K562 (cell line): Measurements from ENCODE around the gene TMTC2. TPM values are rescaled to one million over a fixed set of nuclear protein-coding genes. Genes with fewer than 3 reads are reported as not detected.

ENCODE experiments used
- ATAC-seq: fragments of 200-7000 bp; cut with Tn5 transposase; 3 replicates; pipeline ENCODE4 v1.9.1; 2020; ENCODE audit warnings: moderate library complexity
- BruUV-seq: library from RNA; stranded (reverse); fragments of 400-500 nt; replicated peaks from 2 replicates; lab custom pipeline; 2021; lab: Mats Ljungman, UMichigan
- CTCF ChIA-PET: fragments of 300-600 bp; formaldehyde crosslinking; extraction: SDS; loops from one replicate; lab custom pipeline; 2021; ENCODE audit warnings: low intra/inter-chr PET ratio; lab: Yijun Ruan, JAX
- POLR2A ChIA-PET: fragments of 300-600, 350-650 bp; sonication (Branson Sonifier 250); formaldehyde crosslinking; extraction: SDS; loops from one replicate; lab custom pipeline; 2021; ENCODE audit warnings: antibody characterized with exemption, inconsistent platforms; lab: Yijun Ruan, JAX
- DNase-seq, 4 experiments: peaks; one replicate each; pipeline versions ENCODE4 v3.0.0 to v3.0.0-alpha.2; 2011 to 2018; ENCODE audit warnings: low spot score in 3 of 4, mixed read lengths in 3 of 4; ENCODE audit errors: extremely low read depth in 1 of 4
- FAIRE-seq: peaks from 2 replicates; lab custom pipeline; 2011; peaks lifted over from hg19 to GRCh38; lab: Jason Lieb, UNC
- H2AFZ ChIP-seq: 2 replicates; pipeline ENCODE4 v1.6.0; 2011; ENCODE audit warnings: low read depth, low read length, control low read depth, inconsistent platforms
- H3K27ac ChIP-seq: fragments of 200-600 bp; 3 replicates; pipeline ENCODE4 v1.8.0; 2011; ENCODE audit warnings: low read depth, mild to moderate bottlenecking, control low read depth, inconsistent platforms, low read length, moderate library complexity, mixed read lengths; ENCODE audit errors: extremely low read depth
- H3K27me3 ChIP-seq, 2 experiments: fragments of 300-600 bp in 1 of 2; 2 replicates in 1 of 2; 3 replicates in 1 of 2; pipeline versions ENCODE4 v1.6.0 to v1.8.0; 2011; ENCODE audit warnings: inconsistent platforms in 2 of 2, low read length in 2 of 2, mild to moderate bottlenecking in 1 of 2, mixed read lengths in 1 of 2, moderate library complexity in 1 of 2; ENCODE audit not compliant: control insufficient read depth in 2 of 2, insufficient read depth in 2 of 2
- H3K36me3 ChIP-seq: fragments of 300-600 bp; 3 replicates; pipeline ENCODE4 v1.8.0; 2011; ENCODE audit warnings: mild to moderate bottlenecking, low read length, inconsistent platforms; ENCODE audit not compliant: control insufficient read depth, insufficient read depth
- H3K4me1 ChIP-seq, 2 experiments: fragments of 200-600 bp in 1 of 2; replicated peaks in 1 of 2; 2 replicates in 1 of 2; 3 replicates in 1 of 2; pipeline versions ENCODE4 v1.5.1 to v1.8.0; 2011; ENCODE audit warnings: inconsistent platforms in 2 of 2, low read length in 2 of 2, mild to moderate bottlenecking in 1 of 2, mixed read lengths in 1 of 2, moderate library complexity in 1 of 2; ENCODE audit not compliant: control insufficient read depth in 2 of 2, insufficient read depth in 2 of 2
- H3K4me2 ChIP-seq: 2 replicates; pipeline ENCODE4 v1.6.1; 2011; ENCODE audit warnings: low read length, control low read depth, inconsistent platforms, mixed read lengths; ENCODE audit not compliant: insufficient read depth
- H3K4me3 ChIP-seq: fragments of 200-600 bp; sonication (generic), shearing (Covaris generic); 2 replicates; pipeline ENCODE4 v1.5.1; 2016; ENCODE audit warnings: control low read depth, inconsistent platforms
- H3K79me2 ChIP-seq: fragments of 200-600 bp; 3 replicates; pipeline ENCODE4 v1.8.0; 2011; ENCODE audit warnings: low read length, inconsistent platforms; ENCODE audit not compliant: control insufficient read depth, insufficient read depth
- H3K9ac ChIP-seq, 2 experiments: 2 replicates each; pipeline versions ENCODE4 v1.6.0 to v1.6.1; 2011; ENCODE audit warnings: low read depth in 2 of 2, low read length in 2 of 2, control low read depth in 1 of 2, inconsistent platforms in 1 of 2, mild to moderate bottlenecking in 1 of 2, mixed read lengths in 1 of 2; ENCODE audit not compliant: insufficient read depth in 1 of 2
- H3K9me1 ChIP-seq: one replicate; pipeline ENCODE4 v1.6.0; 2011; ENCODE audit warnings: inconsistent platforms, mild to moderate bottlenecking, low read length, moderate library complexity; ENCODE audit not compliant: control insufficient read depth, insufficient read depth
- H3K9me3 ChIP-seq: replicated peaks from 2 replicates; pipeline ENCODE4 v1.5.1; 2011; ENCODE audit warnings: low read depth, low read length, inconsistent platforms; ENCODE audit not compliant: control insufficient read depth, insufficient read depth
- H4K20me1 ChIP-seq: replicated peaks from 2 replicates; pipeline ENCODE4 v1.6.1; 2011; ENCODE audit warnings: low read length, inconsistent platforms, mixed read lengths; ENCODE audit not compliant: control insufficient read depth, insufficient read depth
- NR3C1 ChIP-seq: sonication (generic); formaldehyde crosslinking; IDR thresholded peaks from 2 replicates; pipeline ENCODE4 v1.8.1; 2022; ENCODE audit warnings: missing genetic modification reagents
- WGBS: fragments of 100-300 bp; shearing (Covaris generic); methylation state at CpG from one replicate; pipeline ENCODE4 v1.1.6; 2016; ENCODE audit warnings: low coverage, mixed read lengths; ENCODE audit not compliant: insufficient coverage; ENCODE audit errors: missing lambda C conversion rate; 5-methylcytosine and 5-hydroxymethylcytosine counted together
- in situ Hi-C: fragments of 300-500 bp; cut with MboI; formaldehyde crosslinking; loops from 4 replicates; pipeline ENCODE4 v1.15.0; 2018; ENCODE audit warnings: inconsistent platforms, mixed read lengths
- intact Hi-C: fragments of 100-400 bp; cut with micrococcal nuclease; formaldehyde crosslinking; loops from 2 replicates; pipeline ENCODE4 v1.14.2; 2022
- polyA plus RNA-seq, 8 experiments: library from polyadenylated mRNA; depleted of rRNA in 4 of 8; stranded (reverse) in 5 of 8; unstranded in 3 of 8; fragments of >200 nt; fragmentation: Nextera tagmentation in 2 of 8; fragmentation: Illumina TruSeq in 1 of 8; extraction: Ambion mirVana in 2 of 8; extraction: Trizol in 1 of 8; gene quantifications; 2 replicates each; pipeline versions ENCODE4 v1.2.1 to v1.2.3, GENCODE V29; 2011 to 2014; ENCODE audit warnings: inconsistent platforms in 1 of 8, missing spikeins in 1 of 8
- total RNA-seq, 7 experiments: library from RNA; depleted of rRNA in 6 of 7; stranded (reverse); fragments of >200 nt in 6 of 7; fragmentation: Illumina TruSeq in 2 of 7; extraction: Trizol in 2 of 7; gene quantifications; 2 replicates each; pipeline versions ENCODE4 v1.2.1 to v1.2.3, GENCODE V29; 2011 to 2021; ENCODE audit warnings: low replicate concordance in 1 of 7
- TF ChIP-seq, protein P1 (sequence below): sonication (generic); formaldehyde crosslinking; IDR thresholded peaks from 2 replicates; pipeline ENCODE4 v1.8.0; 2023; ENCODE audit warnings: mild to moderate bottlenecking, missing genetic modification reagents
- TF ChIP-seq, protein P2 (sequence below): fragments of 250-450 bp; sonication (Bioruptor Pico); IDR thresholded peaks from 2 replicates; pipeline ENCODE4 v1.5.0; 2020; ENCODE audit warnings: mild to moderate bottlenecking
- TF ChIP-seq, protein P3 (sequence below): sonication (generic); formaldehyde crosslinking; IDR thresholded peaks from 2 replicates; pipeline ENCODE4 v1.8.0; 2022; ENCODE audit warnings: missing genetic modification reagents, mild to moderate bottlenecking, moderate library complexity, borderline replicate concordance
- TF ChIP-seq, protein P4 (sequence below): sonication (generic); formaldehyde crosslinking; IDR thresholded peaks from 2 replicates; pipeline ENCODE4 v1.8.1; 2023; ENCODE audit warnings: mild to moderate bottlenecking, missing genetic modification reagents

Gene TMTC2
- total and polyA plus RNA-seq, 9 of the 15 experiments (the other 6 are each of a cell fraction or from before 2014, with no cell fraction given): 0.29 to 1.1 (median 0.55) TPM

DNA sequence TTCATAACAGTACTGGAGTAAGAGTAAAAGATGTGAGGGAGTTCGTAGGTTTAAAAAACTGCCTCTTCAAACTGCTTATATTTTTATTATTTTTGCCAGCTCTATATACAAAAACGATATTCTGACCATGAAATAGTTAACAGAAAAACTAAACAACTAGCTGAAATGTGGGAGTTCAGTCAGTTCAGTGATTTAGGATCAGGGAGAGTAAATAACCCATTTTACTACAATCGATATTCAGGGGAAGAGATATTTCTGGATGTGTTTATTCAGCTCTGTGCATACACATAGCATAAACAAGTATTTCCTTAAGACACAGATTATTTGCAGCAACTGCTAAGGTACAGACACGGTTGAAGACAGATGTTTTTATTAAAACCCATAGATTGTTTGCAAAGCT is 470.9 kb downstream of the TMTC2 start:
- intact Hi-C loops (no loop called here), in situ Hi-C loops (no loop called here)
- Histone ChIP-seq H3K79me2 (no peaks in the 10 kb centered on the region), H3K4me2 (peak overlapping the region; percentile 71), H3K9me1 (no peaks in the 10 kb centered on the region), H3K4me3 (peak overlapping the region; percentile 18; the same call in 1 of the 2 replicates), H3K9ac (peak overlapping the region in 1 of 2 experiments; percentile 56; a peak in 2 of 4 replicates), H2AFZ (peak overlapping the region; percentile 89), H3K36me3 (no peaks in the 10 kb centered on the region), H3K27me3 (no peaks in the 10 kb centered on the region), H3K4me1 (no peaks in the 10 kb centered on the region; a peak in 2 of 5 replicates), H3K27ac (no peak overlapping the region; the same call in 2 of the 3 replicates), H4K20me1 (no peaks in the 10 kb centered on the region), H3K9me3 (no peaks in the 10 kb centered on the region)
- ATAC-seq (peak; percentile 42), DNase-seq (no peak), FAIRE-seq (no peak)
- TF ChIP-seq, protein P1, sequence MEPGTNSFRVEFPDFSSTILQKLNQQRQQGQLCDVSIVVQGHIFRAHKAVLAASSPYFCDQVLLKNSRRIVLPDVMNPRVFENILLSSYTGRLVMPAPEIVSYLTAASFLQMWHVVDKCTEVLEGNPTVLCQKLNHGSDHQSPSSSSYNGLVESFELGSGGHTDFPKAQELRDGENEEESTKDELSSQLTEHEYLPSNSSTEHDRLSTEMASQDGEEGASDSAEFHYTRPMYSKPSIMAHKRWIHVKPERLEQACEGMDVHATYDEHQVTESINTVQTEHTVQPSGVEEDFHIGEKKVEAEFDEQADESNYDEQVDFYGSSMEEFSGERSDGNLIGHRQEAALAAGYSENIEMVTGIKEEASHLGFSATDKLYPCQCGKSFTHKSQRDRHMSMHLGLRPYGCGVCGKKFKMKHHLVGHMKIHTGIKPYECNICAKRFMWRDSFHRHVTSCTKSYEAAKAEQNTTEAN (CRISPR knock-in tag): no peak
- ChIA-PET CTCF (no interaction called here), POLR2A (no interaction called here)
- 16% methylated on average over 4 of the region's 4 CpGs for WGBS
- BruUV-seq: no TSS peak

DNA sequence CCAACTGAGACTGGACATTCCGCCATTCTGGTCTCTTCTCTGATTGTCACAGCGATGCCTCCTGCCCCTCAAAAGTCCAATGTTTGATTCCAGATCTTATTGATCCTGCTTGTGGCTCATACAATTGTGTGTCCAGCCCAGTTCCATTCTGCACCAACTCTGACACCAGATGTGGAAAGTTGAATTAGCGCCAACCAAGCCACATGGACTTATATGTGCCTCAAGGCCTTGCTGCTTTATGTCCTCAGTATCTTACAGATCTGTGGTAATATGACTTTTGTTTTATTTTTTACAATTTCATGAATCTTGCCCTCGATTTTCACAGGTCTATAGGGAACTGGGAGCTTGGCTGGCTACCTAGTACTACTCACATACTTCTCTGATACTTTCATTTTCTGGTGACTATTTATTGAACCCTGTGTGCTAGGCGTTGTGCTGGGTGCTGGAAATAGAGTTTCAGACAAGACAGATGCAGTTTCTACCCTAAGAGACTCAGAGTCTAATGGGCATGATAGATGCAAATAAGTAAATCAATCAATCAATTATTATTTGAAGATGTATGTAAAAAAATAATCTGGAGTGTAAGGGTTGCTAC is 472.0 kb downstream of the TMTC2 start:
- Histone ChIP-seq H3K9me1 (no peaks in the 10 kb centered on the region), H3K27me3 (no peaks in the 10 kb centered on the region), H3K27ac (no peak overlapping the region; the same call in 2 of the 3 replicates), H3K4me1 (no peaks in the 10 kb centered on the region; a peak in 2 of 5 replicates), H3K9me3 (no peaks in the 10 kb centered on the region), H3K36me3 (no peaks in the 10 kb centered on the region), H2AFZ (peak overlapping the region; percentile 74), H3K4me3 (no peak overlapping the region), H3K4me2 (no peak overlapping the region), H3K79me2 (no peaks in the 10 kb centered on the region), H3K9ac (peak overlapping the region in 1 of 2 experiments; percentile 13; a peak in 1 of 4 replicates), H4K20me1 (no peaks in the 10 kb centered on the region)
- TF ChIP-seq, protein P2, sequence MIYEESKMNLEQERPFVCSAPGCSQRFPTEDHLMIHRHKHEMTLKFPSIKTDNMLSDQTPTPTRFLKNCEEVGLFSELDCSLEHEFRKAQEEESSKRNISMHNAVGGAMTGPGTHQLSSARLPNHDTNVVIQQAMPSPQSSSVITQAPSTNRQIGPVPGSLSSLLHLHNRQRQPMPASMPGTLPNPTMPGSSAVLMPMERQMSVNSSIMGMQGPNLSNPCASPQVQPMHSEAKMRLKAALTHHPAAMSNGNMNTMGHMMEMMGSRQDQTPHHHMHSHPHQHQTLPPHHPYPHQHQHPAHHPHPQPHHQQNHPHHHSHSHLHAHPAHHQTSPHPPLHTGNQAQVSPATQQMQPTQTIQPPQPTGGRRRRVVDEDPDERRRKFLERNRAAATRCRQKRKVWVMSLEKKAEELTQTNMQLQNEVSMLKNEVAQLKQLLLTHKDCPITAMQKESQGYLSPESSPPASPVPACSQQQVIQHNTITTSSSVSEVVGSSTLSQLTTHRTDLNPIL (CRISPR knock-in tag): no peak
- TF ChIP-seq, protein P3, sequence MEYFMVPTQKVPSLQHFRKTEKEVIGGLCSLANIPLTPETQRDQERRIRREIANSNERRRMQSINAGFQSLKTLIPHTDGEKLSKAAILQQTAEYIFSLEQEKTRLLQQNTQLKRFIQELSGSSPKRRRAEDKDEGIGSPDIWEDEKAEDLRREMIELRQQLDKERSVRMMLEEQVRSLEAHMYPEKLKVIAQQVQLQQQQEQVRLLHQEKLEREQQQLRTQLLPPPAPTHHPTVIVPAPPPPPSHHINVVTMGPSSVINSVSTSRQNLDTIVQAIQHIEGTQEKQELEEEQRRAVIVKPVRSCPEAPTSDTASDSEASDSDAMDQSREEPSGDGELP: no peak
- TF ChIP-seq NR3C1 (CRISPR knock-in tag): no peak
- TF ChIP-seq, protein P4, sequence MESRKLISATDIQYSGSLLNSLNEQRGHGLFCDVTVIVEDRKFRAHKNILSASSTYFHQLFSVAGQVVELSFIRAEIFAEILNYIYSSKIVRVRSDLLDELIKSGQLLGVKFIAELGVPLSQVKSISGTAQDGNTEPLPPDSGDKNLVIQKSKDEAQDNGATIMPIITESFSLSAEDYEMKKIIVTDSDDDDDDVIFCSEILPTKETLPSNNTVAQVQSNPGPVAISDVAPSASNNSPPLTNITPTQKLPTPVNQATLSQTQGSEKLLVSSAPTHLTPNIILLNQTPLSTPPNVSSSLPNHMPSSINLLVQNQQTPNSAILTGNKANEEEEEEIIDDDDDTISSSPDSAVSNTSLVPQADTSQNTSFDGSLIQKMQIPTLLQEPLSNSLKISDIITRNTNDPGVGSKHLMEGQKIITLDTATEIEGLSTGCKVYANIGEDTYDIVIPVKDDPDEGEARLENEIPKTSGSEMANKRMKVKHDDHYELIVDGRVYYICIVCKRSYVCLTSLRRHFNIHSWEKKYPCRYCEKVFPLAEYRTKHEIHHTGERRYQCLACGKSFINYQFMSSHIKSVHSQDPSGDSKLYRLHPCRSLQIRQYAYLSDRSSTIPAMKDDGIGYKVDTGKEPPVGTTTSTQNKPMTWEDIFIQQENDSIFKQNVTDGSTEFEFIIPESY (CRISPR knock-in tag): peak; percentile 46; the same call in 1 of the 2 replicates
- ChIA-PET POLR2A (interaction anchor here (0.9 kb wide), 1 partner anchor 9 kb away, joined by 3 read pairs; no protein-coding TSS in a partner anchor), CTCF (no interaction called here)
- intact Hi-C loops (no loop called here), in situ Hi-C loops (no loop called here)
- no peak for DNase-seq
- WGBS: 48% methylated on average over 4 of the region's 5 CpGs
- no TSS peak for BruUV-seq
- ATAC-seq: peak; percentile 20; the same call in 2 of the 3 replicates
- FAIRE-seq: no peak
